Tibial artery (tissue), 4 donors: ENCODE data around the gene EFCAB12.

Experiments used
- DNase-seq, 2 donors: peaks; one replicate each; pipeline ENCODE4 v3.0.0-alpha.2; 2019
- H3K27ac ChIP-seq, 2 donors: fragments of 200-600 bp; sonication (generic) in 1 of 2; 1 replicate in 1 of 2; 2 replicates in 1 of 2; pipeline ENCODE4 v1.5.1; 2018 to 2019; ENCODE audit warnings: mild to moderate bottlenecking in 1 of 2
- H3K27me3 ChIP-seq, 2 donors: fragments of 200-600 bp; sonication (generic) in 1 of 2; one replicate each; pipeline versions ENCODE4 v1.5.1 to v1.6.0; 2016 to 2019
- H3K36me3 ChIP-seq, 3 donors: fragments of 200-600 bp; sonication (generic) in 2 of 3; one replicate each; pipeline ENCODE4 v1.5.1; 2016 to 2019; ENCODE audit warnings: mild to moderate bottlenecking in 2 of 3
- H3K4me1 ChIP-seq, 4 donors: fragments of 200-600 bp; sonication (generic) in 2 of 4; 1 replicate in 3 of 4; 2 replicates in 1 of 4; pipeline ENCODE4 v1.5.1; 2016 to 2019
- H3K4me3 ChIP-seq, 2 donors: fragments of 200-600 bp; sonication (generic) in 1 of 2; 1 replicate in 1 of 2; 2 replicates in 1 of 2; pipeline ENCODE4 v1.5.1; 2018 to 2019; ENCODE audit warnings: mild to moderate bottlenecking in 2 of 2
- H3K9me3 ChIP-seq, 3 donors: fragments of 200-600 bp; sonication (generic) in 1 of 3; one replicate each; pipeline ENCODE4 v1.5.1; 2016 to 2019
- CTCF ChIP-seq, 2 experiments: fragments of 200-600 bp in 1 of 2; fragments of 450-650 bp in 1 of 2; IDR thresholded peaks; one replicate each; pipeline ENCODE4 v1.5.1; 2017 to 2019; ENCODE audit warnings: antibody characterized with exemption in 2 of 2, mild to moderate bottlenecking in 1 of 2, moderate library complexity in 1 of 2
- intact Hi-C: fragments of 100-400 bp; cut with DNase I; formaldehyde crosslinking; loops from one replicate; pipeline ENCODE4 v1.15.0; 2023; ENCODE audit warnings: low total_unique reads

The EFCAB12 gene

GRCh38 chr3:129428376-129429079, at the start of gene EFCAB12:
Gene EFCAB12 (minus strand): TSS chr3:129428636. CDS start chr3:129428488, 148 bp downstream.
- Histone ChIP-seq H3K27me3 (peaks cover 0 to 8% of the 10 kb centered on the region in 2 donors), H3K36me3 (peaks cover 18 to 32% (median 31%) of the 10 kb centered on the region in 3 donors), H3K27ac (peak within 1 kb of the TSS; percentile 17 to 73), H3K9me3 (no peaks in the 10 kb centered on the region), H3K4me1 (peaks cover 0 to 14% (median 9%) of the 10 kb centered on the region in 4 donors), H3K4me3 (peak within 1 kb of the TSS; percentile 45 to 58)
- intact Hi-C loops = no loop called here
- peak; percentile 96 to 97 for DNase-seq
- TF ChIP-seq CTCF (IDR thresholded peaks at IDR 0.05) = no peak

- TF ChIP-seq CTCF (IDR thresholded peaks at IDR 0.05) = no peak
- no peaks in the 10 kb centered on the region for H3K27me3 ChIP-seq
- H3K4me3 ChIP-seq = no peak overlapping the region
- H3K4me1 ChIP-seq = peaks cover 0 to 6% (median 4%) of the 10 kb centered on the region in 4 donors
- peaks cover 42 to 58% (median 54%) of the 10 kb centered on the region in 3 donors for H3K36me3 ChIP-seq
- intact Hi-C loops = no loop called here
- no peak for DNase-seq
- H3K9me3 ChIP-seq = no peaks in the 10 kb centered on the region
- H3K27ac ChIP-seq = no peak overlapping the region
Measured at GRCh38 chr3:129476586-129476985, 48.1 kb upstream of the EFCAB12 start.

- DNase-seq = no peak
- no peak for TF ChIP-seq CTCF (IDR thresholded peaks at IDR 0.05)
- Histone ChIP-seq H3K4me1 (no peaks in the 10 kb centered on the region), H3K36me3 (peaks cover 46 to 61% (median 59%) of the 10 kb centered on the region in 3 donors), H3K4me3 (no peak overlapping the region), H3K9me3 (no peaks in the 10 kb centered on the region), H3K27ac (no peak overlapping the region), H3K27me3 (no peaks in the 10 kb centered on the region)
- intact Hi-C loops = no loop called here
Measured at GRCh38 chr3:129475863-129476262, 47.4 kb upstream of the EFCAB12 start.

GRCh38 chr3:129474984-129475804, 46.8 kb upstream of the EFCAB12 start:
- H3K36me3 ChIP-seq = peaks cover 46 to 59% (median 57%) of the 10 kb centered on the region in 3 donors
- H3K9me3 ChIP-seq = no peaks in the 10 kb centered on the region
- intact Hi-C loops = no loop called here
- no peak overlapping the region for H3K4me3 ChIP-seq
- no peaks in the 10 kb centered on the region for H3K27me3 ChIP-seq
- TF ChIP-seq CTCF (IDR thresholded peaks at IDR 0.05) = no peak
- DNase-seq = no peak
- no peaks in the 10 kb centered on the region for H3K4me1 ChIP-seq
- no peak overlapping the region for H3K27ac ChIP-seq

DNA sequence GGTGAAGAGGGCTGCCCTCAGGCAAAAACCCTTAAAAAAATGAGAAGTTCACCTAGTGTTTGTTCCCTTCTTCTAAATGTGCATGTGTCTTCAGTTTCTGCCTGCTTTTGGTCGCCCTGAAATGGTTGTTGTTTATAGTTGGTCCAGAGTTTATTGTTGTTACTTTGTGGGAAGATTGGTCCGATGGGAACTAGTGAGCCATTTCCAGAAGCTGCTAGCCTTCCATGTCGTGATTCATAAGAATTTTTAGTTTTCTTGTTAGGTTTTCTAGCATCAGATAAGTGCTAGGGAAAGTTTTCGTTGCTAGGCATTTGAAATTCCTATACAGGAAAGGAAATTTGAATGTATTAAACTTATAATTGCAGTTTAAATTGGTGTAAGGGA, 45.3 kb upstream of the EFCAB12 start:
- intact Hi-C loops = no loop called here

More for the DNA sequence above, 45.3 kb upstream of the EFCAB12 start:
- Histone ChIP-seq H3K36me3 (peaks cover 36 to 59% (median 59%) of the 10 kb centered on the region in 3 donors), H3K27me3 (no peaks in the 10 kb centered on the region), H3K4me3 (no peak overlapping the region), H3K9me3 (no peaks in the 10 kb centered on the region), H3K27ac (no peak overlapping the region), H3K4me1 (no peaks in the 10 kb centered on the region)
- DNase-seq = no peak
- no peak for TF ChIP-seq CTCF (IDR thresholded peaks at IDR 0.05)
